Measurements from ENCODE around the gene RTF2. TPM values are rescaled to one million over a fixed set of nuclear protein-coding genes. Genes with fewer than 3 reads are reported as not detected.

RTF2 gene
- total RNA-seq, 1 donor from 2014 or later: 92.3 TPM

DNA sequence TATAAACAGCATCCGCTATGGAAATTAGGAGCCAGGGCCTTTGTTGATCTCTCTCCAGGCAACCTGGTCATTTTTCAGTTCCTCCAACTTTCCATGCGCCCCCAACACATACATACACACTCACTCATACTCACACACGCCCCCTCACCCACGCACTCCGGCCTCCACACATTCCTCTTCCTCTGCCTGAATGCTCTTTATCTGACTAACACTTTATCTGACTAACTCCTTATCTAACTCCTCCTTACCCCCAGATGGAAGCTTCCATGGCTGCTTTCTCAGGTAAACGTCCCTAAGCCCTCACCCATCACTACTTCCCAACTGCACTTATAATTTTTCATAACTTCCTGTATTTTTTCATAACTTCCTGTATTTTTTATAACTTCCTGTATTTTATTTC, 38.9 kb upstream of the RTF2 start:
- DNase-seq: no peak
- H3K9me3 Mint-ChIP-seq: peaks cover 15% of the 10 kb centered on the region

DNA sequence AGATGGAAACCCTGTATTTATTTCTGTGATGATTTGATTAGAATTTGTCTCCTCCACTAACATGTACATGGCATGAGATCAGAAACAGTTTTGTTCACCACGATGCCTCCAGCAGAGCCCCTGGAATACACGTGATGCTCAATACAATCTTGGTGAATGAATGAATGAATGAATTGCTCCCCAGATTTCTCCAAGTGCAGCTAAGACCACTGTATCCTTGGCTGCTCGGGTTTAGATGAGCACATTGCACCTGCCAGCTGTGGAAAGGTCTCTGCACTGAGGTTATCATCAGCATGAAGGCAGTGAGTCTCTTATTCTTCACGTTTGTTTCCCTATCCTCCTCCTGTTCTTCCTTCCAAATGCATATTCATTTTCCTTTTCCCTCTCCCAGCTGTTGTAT, 38.5 kb upstream of the RTF2 start:
- Mint-ChIP-seq H3K36me3 (ENCODE audit: low read depth) (peaks cover 16% of the 10 kb centered on the region), H3K27me3 (no peaks in the 10 kb centered on the region), H3K4me1 (peaks cover 53% of the 10 kb centered on the region), H3K9me3 (peaks cover 15% of the 10 kb centered on the region), H3K4me3 (peak overlapping the region; percentile 60), H3K27ac (peak overlapping the region; percentile 84)
- intact Hi-C loops (cut with micrococcal nuclease): no loop called here
- DNase-seq: no peak

More for the DNA sequence above, 38.9 kb upstream of the RTF2 start:
- peak overlapping the region; percentile 60 for H3K4me3 Mint-ChIP-seq
- H3K27me3 Mint-ChIP-seq: no peaks in the 10 kb centered on the region
- intact Hi-C loops (cut with micrococcal nuclease): no loop called here
- H3K36me3 Mint-ChIP-seq (ENCODE audit: low read depth): peaks cover 16% of the 10 kb centered on the region
- peaks cover 53% of the 10 kb centered on the region for H3K4me1 Mint-ChIP-seq
- H3K27ac Mint-ChIP-seq: peak overlapping the region; percentile 84

DNA sequence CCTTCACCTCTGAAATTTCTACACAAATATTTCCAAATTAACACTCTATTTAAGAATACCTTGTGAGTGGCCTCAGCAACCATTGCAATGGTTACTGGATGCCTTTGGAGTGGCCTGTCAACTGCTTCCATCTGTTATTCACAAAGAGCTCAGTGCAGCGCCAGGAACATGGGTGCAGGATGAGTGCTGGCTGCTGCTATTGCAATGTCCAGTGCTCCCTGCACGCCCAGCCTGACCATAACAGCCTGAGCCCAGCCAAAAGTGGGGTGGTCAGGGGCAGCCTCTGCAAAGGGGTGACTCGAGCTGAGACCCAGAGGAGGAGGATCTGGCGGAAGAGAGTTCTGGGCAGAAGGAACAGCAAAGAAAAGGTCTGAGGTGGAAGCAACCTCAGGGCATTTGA, 38.0 kb upstream of the RTF2 start:
- peaks cover 15% of the 10 kb centered on the region for H3K9me3 Mint-ChIP-seq
- H3K27ac Mint-ChIP-seq: no peak overlapping the region
- H3K4me3 Mint-ChIP-seq: peak overlapping the region; percentile 60
- intact Hi-C loops (cut with micrococcal nuclease): no loop called here
- peaks cover 51% of the 10 kb centered on the region for H3K4me1 Mint-ChIP-seq
- no peaks in the 10 kb centered on the region for H3K27me3 Mint-ChIP-seq
- no peak for DNase-seq
- peaks cover 16% of the 10 kb centered on the region for H3K36me3 Mint-ChIP-seq (ENCODE audit: low read depth)

GRCh38 chr20:56430957-56431356, 37.5 kb upstream of the RTF2 start:
- H3K4me1 Mint-ChIP-seq: peaks cover 51% of the 10 kb centered on the region
- peaks cover 14% of the 10 kb centered on the region for H3K36me3 Mint-ChIP-seq (ENCODE audit: low read depth)
- H3K4me3 Mint-ChIP-seq: no peak overlapping the region
- H3K27ac Mint-ChIP-seq: no peak overlapping the region
- H3K9me3 Mint-ChIP-seq: peaks cover 15% of the 10 kb centered on the region
- intact Hi-C loops (cut with micrococcal nuclease): no loop called here
- no peaks in the 10 kb centered on the region for H3K27me3 Mint-ChIP-seq
- DNase-seq: no peak

DNA sequence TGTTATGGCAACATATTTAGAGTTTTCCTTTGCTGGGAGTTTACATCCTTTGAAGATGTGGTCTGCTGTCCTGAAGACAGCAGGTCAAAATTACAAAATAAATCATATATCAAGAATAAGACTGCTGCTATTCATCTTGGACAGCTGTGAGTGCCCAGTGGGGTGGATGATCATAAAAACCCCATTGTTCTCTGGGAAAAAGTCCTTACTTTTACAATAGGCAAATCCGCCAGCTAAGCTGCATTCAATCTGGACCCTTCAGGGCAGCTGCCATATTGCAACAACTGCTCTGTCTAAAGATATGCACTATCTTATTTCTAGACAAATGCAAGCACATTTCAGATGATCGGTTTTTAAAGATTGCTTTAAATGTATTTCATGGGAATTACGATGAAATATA, 37.0 kb upstream of the RTF2 start:
- Mint-ChIP-seq H3K36me3 (ENCODE audit: low read depth) (peaks cover 14% of the 10 kb centered on the region), H3K9me3 (peaks cover 15% of the 10 kb centered on the region), H3K4me1 (peaks cover 51% of the 10 kb centered on the region), H3K4me3 (no peak overlapping the region), H3K27ac (no peak overlapping the region), H3K27me3 (no peaks in the 10 kb centered on the region)
- intact Hi-C loops (cut with micrococcal nuclease): no loop called here
- DNase-seq: no peak

DNA sequence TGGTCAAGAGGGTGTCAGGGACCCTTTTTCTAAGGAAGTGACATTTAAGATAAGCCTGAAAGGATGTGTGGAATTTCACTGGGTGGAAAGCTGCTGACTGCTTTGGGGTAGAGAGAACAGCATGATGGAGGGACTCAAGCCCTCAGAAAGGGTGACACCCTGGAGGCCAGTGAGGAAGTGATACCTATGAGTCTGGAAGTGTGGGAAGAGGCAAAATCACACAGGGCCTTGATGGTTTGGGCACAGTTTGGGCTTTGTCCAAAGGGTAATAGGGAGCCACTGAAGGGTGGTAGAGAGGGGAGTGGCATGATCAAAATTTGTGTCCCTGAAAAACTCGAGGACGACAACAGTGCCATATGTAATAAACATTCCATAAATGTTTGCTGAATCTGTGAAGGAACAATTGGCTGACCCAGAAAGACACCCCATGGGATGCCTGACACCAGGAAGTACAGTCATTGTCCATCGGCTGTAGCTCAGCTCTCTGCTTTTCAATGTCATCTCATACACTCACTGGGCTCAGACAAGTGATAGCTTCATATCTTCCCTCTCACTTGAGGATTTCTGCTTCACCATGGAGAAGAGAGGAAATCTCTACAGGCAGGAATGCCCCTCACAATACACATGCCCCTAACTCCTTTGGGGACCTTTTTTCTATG, 35.1 kb upstream of the RTF2 start:
- H3K27me3 Mint-ChIP-seq: no peaks in the 10 kb centered on the region
- peaks cover 15% of the 10 kb centered on the region for H3K9me3 Mint-ChIP-seq
- H3K4me3 Mint-ChIP-seq: no peak overlapping the region
- H3K36me3 Mint-ChIP-seq (ENCODE audit: low read depth): peaks cover 18% of the 10 kb centered on the region
- DNase-seq: no peak
- peaks cover 42% of the 10 kb centered on the region for H3K4me1 Mint-ChIP-seq
- peak overlapping the region; percentile 44 for H3K27ac Mint-ChIP-seq
- intact Hi-C loops (cut with micrococcal nuclease): no loop called here

GRCh38 chr20:56433880-56434255, 34.6 kb upstream of the RTF2 start:
- Mint-ChIP-seq H3K4me1 (peaks cover 39% of the 10 kb centered on the region), H3K27me3 (no peaks in the 10 kb centered on the region), H3K27ac (peak overlapping the region; percentile 44), H3K4me3 (no peak overlapping the region), H3K9me3 (peaks cover 15% of the 10 kb centered on the region), H3K36me3 (ENCODE audit: low read depth) (peaks cover 18% of the 10 kb centered on the region)
- no peak for DNase-seq
- intact Hi-C loops (cut with micrococcal nuclease): no loop called here

- H3K4me1 Mint-ChIP-seq: peaks cover 37% of the 10 kb centered on the region
- no peak overlapping the region for H3K4me3 Mint-ChIP-seq
- H3K36me3 Mint-ChIP-seq (ENCODE audit: low read depth): peaks cover 13% of the 10 kb centered on the region
- H3K27me3 Mint-ChIP-seq: no peaks in the 10 kb centered on the region
- H3K9me3 Mint-ChIP-seq: peaks cover 6% of the 10 kb centered on the region
- DNase-seq: no peak
- intact Hi-C loops (cut with micrococcal nuclease): no loop called here
- peak overlapping the region; percentile 66 for H3K27ac Mint-ChIP-seq
Observed at GRCh38 chr20:56437196-56437960, 31.0 kb upstream of the RTF2 start.

DNA sequence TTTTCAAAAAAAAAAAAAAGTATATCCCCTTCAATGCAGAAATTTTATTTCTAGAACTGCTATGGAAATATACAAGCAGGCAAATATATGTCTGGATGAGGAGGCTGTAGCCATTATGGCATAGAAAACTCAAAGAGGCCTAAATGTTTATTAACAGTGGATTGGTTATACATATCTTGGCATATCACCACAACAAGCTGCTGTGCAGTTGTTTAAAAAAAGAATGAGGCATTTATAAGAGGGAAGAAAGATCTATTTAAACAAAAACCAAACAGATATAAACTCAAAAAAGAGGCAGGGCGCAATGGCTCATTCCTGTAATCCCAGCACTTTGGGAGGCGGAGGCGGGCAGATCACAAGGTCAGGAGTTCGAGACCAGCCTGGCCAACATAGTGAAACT, 30.1 kb upstream of the RTF2 start:
- DNase-seq: no peak
- Mint-ChIP-seq H3K4me1 (peaks cover 40% of the 10 kb centered on the region), H3K9me3 (peaks cover under 1% of the 10 kb centered on the region), H3K27ac (peak overlapping the region; percentile 66), H3K4me3 (no peak overlapping the region), H3K36me3 (ENCODE audit: low read depth) (peaks cover 15% of the 10 kb centered on the region), H3K27me3 (no peaks in the 10 kb centered on the region)
- intact Hi-C loops (cut with micrococcal nuclease): no loop called here

DNA sequence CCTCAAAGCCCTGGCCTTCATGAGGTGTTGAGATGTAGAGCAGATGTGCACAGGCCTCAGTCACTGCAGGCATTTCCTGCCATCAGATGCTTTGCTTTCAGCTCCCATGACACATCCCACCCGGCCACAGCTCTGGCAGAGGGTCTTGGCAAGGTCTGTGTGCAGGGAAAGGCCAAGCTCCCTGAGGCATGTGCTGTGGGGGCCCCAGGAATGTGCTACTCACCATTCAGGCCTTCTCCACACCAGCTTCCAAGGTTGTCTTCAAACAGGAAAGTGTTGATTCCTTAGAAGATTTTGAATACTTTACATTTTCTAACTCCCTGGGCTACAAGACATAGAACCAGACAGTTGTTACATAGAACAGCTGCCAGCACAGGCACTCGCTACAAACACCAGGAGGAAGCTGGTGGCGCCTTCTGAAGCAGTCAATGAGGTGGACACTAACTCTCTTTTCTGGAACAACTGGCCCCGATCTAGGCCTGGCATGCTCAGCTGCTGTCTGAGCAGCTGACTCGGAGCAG, 28.6 kb upstream of the RTF2 start:
- peaks cover 15% of the 10 kb centered on the region for H3K36me3 Mint-ChIP-seq (ENCODE audit: low read depth)
- peak overlapping the region; percentile 76 for H3K4me3 Mint-ChIP-seq
- peak; percentile 69 for DNase-seq
- peaks cover 38% of the 10 kb centered on the region for H3K4me1 Mint-ChIP-seq
- intact Hi-C loops (cut with micrococcal nuclease): loop anchor here (1.0 to 2.0 kb wide), 2 partner anchors 23 to 25 kb away; no protein-coding TSS in a partner anchor
- H3K27ac Mint-ChIP-seq: peak overlapping the region; percentile 93
- H3K9me3 Mint-ChIP-seq: no peaks in the 10 kb centered on the region
- no peaks in the 10 kb centered on the region for H3K27me3 Mint-ChIP-seq

- Mint-ChIP-seq H3K27me3 (no peaks in the 10 kb centered on the region), H3K4me3 (peak overlapping the region; percentile 76), H3K9me3 (no peaks in the 10 kb centered on the region), H3K27ac (peak overlapping the region; percentile 93), H3K4me1 (peaks cover 38% of the 10 kb centered on the region), H3K36me3 (ENCODE audit: low read depth) (peaks cover 18% of the 10 kb centered on the region)
- intact Hi-C loops (cut with micrococcal nuclease): loop anchor here (1.0 to 2.0 kb wide), 2 partner anchors 22 to 25 kb away; no protein-coding TSS in a partner anchor
- peak; percentile 90 for DNase-seq
Observed at GRCh38 chr20:56440346-56441007, 27.9 kb upstream of the RTF2 start.

DNA sequence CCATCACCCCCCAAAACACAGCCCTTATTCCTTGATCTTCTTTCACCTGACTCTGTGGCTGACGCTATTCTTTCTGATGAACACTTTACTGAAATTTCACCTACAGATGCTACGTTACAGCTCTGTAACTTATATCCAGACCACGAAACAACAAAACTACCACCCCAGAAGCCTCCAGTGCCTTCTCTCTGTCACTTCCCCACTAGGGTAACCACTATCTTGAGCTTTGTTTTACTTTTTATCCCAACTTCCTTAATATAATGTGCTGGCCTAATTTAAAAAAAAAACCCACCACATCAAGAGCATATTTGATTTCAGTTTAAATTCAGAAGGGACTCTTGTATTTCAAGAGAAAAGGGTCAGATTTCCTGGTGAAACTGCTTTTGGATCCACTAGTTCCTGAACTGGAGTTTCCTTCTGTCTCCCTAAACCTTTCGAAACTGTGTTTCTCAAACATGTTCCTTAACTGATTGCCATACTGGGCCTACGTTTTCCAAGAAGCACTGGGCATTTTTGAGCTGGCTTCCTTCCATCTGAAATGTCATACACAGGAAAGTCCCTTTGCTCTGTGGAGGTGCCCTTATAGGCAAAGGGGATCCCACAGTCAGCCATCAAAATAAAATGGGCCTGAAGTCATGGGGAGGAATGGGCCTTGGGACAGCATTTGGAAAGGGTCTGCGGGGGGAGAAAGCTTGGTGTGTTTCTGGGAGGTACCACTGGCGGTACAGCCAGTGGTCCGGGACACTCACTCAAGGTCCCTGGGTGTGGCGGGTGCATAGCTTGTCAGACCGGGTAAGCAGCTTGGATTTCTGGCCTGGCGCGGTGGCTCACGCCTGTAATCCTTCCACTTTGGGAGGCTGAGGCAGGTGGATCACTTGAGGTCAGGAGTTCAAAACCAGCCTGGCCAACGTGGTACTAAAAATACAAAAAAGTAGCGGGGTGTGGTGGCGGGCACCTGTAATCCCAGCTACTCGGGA, 25.8 kb upstream of the RTF2 start:
- DNase-seq: no peak
- Mint-ChIP-seq H3K9me3 (no peaks in the 10 kb centered on the region), H3K4me3 (peak overlapping the region; percentile 19), H3K27me3 (no peaks in the 10 kb centered on the region), H3K4me1 (peaks cover 38% of the 10 kb centered on the region), H3K27ac (peak overlapping the region; percentile 76), H3K36me3 (ENCODE audit: low read depth) (peaks cover 14% of the 10 kb centered on the region)
- intact Hi-C loops (cut with micrococcal nuclease): no loop called here
